Activated CD4-positive, alpha-beta T cell treated with anti-CD3 and anti-CD28 coated beads, Interleukin-2, amount 50 U/mL, for 48 hours (primary cell): ENCODE measurements around the gene ZSCAN2.

Experiments used
- DNase-seq, 2 experiments: peaks; one replicate each; pipeline ENCODE4 v3.0.0-alpha.2; 2020

The ZSCAN2 gene

GRCh38 chr15:84598993-84599392 lies 1.8 kb upstream of the ZSCAN2 start:
- DNase-seq: peak; percentile 24 to 54

- no peak for DNase-seq
Measured at GRCh38 chr15:84599906-84600305, 903 bp upstream of the ZSCAN2 start.

GRCh38 chr15:84600331-84600686 lies 500 bp upstream of the ZSCAN2 start:
- DNase-seq: peak; percentile 66 to 77

- DNase-seq: no peak
Measured at GRCh38 chr15:84601555-84601838, 688 bp downstream of the ZSCAN2 start.

GRCh38 chr15:84603630-84604379 lies 3.0 kb downstream of the ZSCAN2 start:
- no peak for DNase-seq

GRCh38 chr15:84604826-84605553 lies 4.2 kb downstream of the ZSCAN2 start:
- DNase-seq: peak; percentile 73 to 82

- DNase-seq: no peak
Measured at GRCh38 chr15:84605554-84605882, 4.7 kb downstream of the ZSCAN2 start.

- no peak for DNase-seq
Measured at GRCh38 chr15:84606653-84607120, 5.9 kb downstream of the ZSCAN2 start.

GRCh38 chr15:84608707-84609284 lies 8.0 kb downstream of the ZSCAN2 start:
- DNase-seq: no peak

- DNase-seq: no peak
Measured at GRCh38 chr15:84609818-84610525, 9.2 kb downstream of the ZSCAN2 start.

- DNase-seq: no peak
Measured at GRCh38 chr15:84611631-84612030, 10.8 kb downstream of the ZSCAN2 start.

- no peak for DNase-seq
Measured at GRCh38 chr15:84616235-84616634, 15.4 kb downstream of the ZSCAN2 start.

- no peak for DNase-seq
Measured at GRCh38 chr15:84620626-84621025, 19.8 kb downstream of the ZSCAN2 start.

GRCh38 chr15:84621358-84621979 lies 20.7 kb downstream of the ZSCAN2 start:
- no peak for DNase-seq

- DNase-seq: no peak
Measured at GRCh38 chr15:84624359-84624758, 23.6 kb downstream of the ZSCAN2 start.

GRCh38 chr15:84625123-84625522 lies 24.3 kb downstream of the ZSCAN2 start:
- no peak for DNase-seq

GRCh38 chr15:84629033-84629432 lies 28.2 kb downstream of the ZSCAN2 start:
- DNase-seq: no peak

- peak; percentile 23 to 26 for DNase-seq
Measured at GRCh38 chr15:84631706-84632272, 31.0 kb downstream of the ZSCAN2 start.

- DNase-seq: peak; percentile 75 to 79
Measured at GRCh38 chr15:84633311-84634227, 32.8 kb downstream of the ZSCAN2 start.

- no peak for DNase-seq
Measured at GRCh38 chr15:84634228-84634837, 33.5 kb downstream of the ZSCAN2 start.

- DNase-seq: no peak
Measured at GRCh38 chr15:84638103-84638502, 37.3 kb downstream of the ZSCAN2 start.
